Sciatic nerve (tissue), 2 donors: ENCODE measurements around the gene TTLL12. TPM values are rescaled to one million over a fixed set of nuclear protein-coding genes. Genes with fewer than 3 reads are reported as not detected.

Experiments used
- ATAC-seq: fragments of 200-7000 bp; cut with Tn5 transposase; one replicate; pipeline ENCODE4 v1.9.1; 2020; ENCODE audit warnings: mild to moderate bottlenecking, moderate library complexity
- DNase-seq: peaks from one replicate; pipeline ENCODE4 v3.0.0-alpha.2; 2020; ENCODE audit warnings: low spot score
- intact Hi-C: fragments of 100-400 bp; cut with DNase I; formaldehyde crosslinking; loops from one replicate; pipeline ENCODE4 v1.14.2; 2022
- total RNA-seq: library from RNA; stranded (reverse); fragmentation: NEBNext Ultra II Directional; extraction: Animal tissue kit (Norgen Biotek cat#: 25700); gene quantifications from one replicate; pipeline ENCODE4 v1.2.1, GENCODE V29; 2021
- donor health status: DM: no; HTN: no; CAD: no.
- donor health status: DM: no; HTN: no; CAD: no.

TTLL12 gene
- total RNA-seq, 1 donor from 2014 or later = 24.3 TPM

DNA sequence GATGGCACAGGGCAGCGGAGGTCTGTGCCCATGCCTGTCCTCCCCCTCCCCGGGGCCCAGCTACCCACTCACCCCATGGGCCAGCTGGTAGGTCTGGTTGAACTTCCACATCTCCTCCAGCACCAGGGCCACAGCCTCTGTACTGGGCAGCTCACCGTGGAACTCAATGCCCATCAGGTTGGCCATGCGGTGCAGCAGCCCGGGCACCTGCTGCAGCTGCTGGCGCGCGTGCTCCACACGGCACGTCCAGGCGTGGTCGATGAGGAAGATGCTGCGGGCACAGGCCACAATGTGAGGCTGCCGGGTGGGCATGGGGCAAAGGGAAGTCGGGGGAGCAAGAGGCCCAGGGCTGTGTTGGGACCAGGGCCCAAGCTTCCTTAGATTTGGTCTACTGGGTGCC, 6.3 kb downstream of the TTLL12 start:
- no peak for DNase-seq
- ATAC-seq = no peak
- intact Hi-C loops = no loop called here

- DNase-seq = no peak
- intact Hi-C loops = no loop called here
- ATAC-seq = no peak
These were observed 7.1 kb downstream of the TTLL12 start for GRCh38 chr22:43179911-43180195.

GRCh38 chr22:43179146-43179910, 7.6 kb downstream of the TTLL12 start:
- no peak for DNase-seq
- ATAC-seq = no peak
- intact Hi-C loops = no loop called here

DNA sequence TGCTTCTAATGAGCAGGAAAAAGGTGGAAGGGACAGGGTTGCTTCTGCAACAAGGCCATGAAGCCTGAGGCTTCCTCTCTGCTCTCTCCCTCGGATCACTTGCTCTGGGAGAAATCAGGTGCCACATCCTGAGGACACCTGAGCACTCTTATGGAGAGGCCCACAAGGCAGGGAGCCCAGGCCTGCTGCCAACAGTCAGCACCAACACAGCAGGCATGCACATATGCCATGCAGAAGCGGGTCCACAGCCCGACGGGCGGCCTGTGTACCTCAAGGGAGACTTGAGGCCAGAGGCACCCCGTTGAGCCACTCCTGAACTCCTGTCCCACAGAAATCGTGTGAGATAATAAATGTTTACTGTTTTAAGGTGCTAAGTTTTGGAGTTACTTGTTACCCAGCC, 9.5 kb downstream of the TTLL12 start:
- no peak for DNase-seq
- intact Hi-C loops = no loop called here
- no peak for ATAC-seq

DNA sequence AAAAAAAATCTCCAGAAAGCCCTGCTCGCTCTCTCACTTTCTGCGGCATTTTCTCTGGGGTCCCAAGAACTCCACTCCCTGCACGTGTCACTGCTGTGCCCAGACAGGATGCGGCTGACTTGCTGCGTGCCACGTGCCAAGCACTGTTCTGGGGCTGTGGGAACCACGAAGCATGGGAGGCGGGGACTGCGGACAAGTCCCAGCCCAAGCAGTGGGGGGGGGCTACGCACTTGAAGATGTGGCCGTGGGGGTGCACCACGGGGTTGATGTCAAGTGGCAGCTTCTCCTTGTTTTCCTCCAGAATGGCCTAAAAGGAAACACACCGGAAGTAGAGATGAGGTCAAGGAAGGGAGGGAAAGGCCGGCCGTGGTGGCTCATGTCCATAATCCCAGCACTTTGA, 10.8 kb downstream of the TTLL12 start:
- no peak for DNase-seq

DNA sequence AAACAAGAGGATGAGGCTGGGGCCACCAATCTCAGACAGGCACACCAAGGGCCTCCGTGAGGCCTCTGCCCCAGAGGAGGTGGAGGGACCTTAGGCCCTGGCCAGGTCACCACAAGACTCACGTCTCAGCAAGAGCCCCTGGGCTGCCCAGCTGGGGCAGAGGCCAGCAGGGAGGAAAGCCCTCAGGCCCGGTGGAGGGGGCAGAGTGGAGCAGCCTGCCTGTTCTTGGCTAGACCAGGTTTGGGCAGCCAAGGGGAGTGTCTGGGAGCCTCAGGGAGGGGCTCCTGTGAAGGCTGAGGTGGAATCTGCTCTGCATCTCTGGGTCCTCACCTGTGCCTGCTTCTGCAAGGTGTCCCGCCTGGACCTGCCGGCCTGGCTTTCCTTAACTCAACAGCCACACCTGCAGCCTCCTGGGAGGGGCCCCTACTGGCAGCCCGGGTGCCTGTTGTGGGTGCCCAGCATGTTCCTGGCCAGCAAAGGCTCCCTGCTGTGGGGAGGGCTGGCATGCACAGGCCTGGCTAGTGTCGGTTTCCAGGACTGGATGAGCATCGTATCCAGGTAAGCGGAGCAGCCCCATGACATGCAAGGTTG, 11.9 kb downstream of the TTLL12 start:
- intact Hi-C loops = no loop called here
- DNase-seq = no peak
- ATAC-seq = no peak

More for the DNA sequence above, 10.8 kb downstream of the TTLL12 start:
- intact Hi-C loops = no loop called here
- ATAC-seq = no peak

- no peak for DNase-seq
- no peak for ATAC-seq
- intact Hi-C loops = no loop called here
These were observed 12.8 kb downstream of the TTLL12 start for GRCh38 chr22:43173976-43174720.

DNA sequence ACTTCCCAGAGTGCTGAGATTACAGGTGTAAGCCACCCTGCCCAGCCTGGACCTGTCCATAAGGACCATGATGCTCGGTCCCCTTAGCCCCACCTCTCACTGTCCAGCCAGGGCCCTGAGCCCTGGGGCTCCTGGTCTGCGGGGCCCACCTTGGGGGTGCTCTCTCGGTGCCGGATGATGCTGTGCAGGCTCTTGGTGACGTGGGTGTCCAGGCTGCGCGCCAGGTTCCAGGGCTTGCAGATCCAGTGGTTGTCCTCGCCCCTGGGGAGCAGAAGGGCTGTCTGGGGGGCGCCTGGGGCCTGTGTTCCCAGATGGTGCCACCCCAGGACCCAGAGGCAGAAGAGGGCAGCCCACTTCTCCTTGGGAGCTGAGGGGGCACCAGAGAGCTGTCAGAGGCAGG, 13.4 kb downstream of the TTLL12 start:
- DNase-seq (no peak), ATAC-seq (no peak)
- intact Hi-C loops = no loop called here

DNA sequence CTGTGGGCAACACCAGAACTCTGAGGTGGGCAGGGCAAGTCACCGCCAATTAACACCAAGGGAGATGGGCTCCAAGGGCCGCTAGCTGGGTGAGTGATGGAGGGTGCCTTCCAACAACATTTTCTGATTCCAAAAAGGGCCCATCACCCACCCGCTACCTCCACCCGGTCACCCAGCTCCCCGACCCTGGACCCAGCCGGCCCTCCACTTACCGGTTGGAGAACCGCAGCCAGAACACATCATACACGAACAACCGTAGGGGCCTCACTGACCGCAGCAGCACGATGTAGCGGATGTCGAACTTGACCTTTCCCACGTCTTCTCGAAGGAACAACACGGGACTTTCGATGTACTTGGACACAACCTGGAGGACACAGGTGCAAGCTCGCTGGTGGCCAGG, 14.7 kb downstream of the TTLL12 start:
- no peak for ATAC-seq
- intact Hi-C loops = no loop called here
- DNase-seq = no peak

- no peak for ATAC-seq
- no peak for DNase-seq
- intact Hi-C loops = no loop called here
These were observed 15.3 kb downstream of the TTLL12 start for GRCh38 chr22:43171607-43172006.

DNA sequence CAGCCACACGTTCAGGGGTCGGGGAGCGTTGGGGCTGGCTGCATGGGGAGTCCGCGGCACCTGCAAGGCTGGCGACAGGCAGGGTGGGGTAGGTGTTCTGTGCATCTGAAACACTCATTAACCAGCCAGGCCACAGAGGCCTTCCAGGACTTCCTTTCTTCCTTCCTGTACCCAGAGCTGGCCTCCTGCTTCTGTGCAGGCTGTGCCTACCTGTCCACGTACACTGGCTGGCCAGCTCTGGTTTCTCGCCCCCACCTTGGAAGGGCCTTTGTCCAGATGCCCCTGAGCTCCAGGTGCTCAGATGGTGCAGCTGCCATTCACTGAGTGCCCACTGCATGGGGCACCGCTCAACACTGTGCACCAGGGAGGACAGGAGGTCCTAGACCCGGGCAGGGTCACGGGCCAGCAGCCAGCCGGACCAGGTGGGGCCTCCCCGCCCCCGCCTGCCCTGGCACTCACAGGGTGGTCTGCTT, 15.9 kb downstream of the TTLL12 start:
- intact Hi-C loops = no loop called here
- ATAC-seq (no peak), DNase-seq (no peak)

- intact Hi-C loops = no loop called here
- no peak for DNase-seq
- no peak for ATAC-seq
These were observed 16.8 kb downstream of the TTLL12 start for GRCh38 chr22:43170131-43170480.

DNA sequence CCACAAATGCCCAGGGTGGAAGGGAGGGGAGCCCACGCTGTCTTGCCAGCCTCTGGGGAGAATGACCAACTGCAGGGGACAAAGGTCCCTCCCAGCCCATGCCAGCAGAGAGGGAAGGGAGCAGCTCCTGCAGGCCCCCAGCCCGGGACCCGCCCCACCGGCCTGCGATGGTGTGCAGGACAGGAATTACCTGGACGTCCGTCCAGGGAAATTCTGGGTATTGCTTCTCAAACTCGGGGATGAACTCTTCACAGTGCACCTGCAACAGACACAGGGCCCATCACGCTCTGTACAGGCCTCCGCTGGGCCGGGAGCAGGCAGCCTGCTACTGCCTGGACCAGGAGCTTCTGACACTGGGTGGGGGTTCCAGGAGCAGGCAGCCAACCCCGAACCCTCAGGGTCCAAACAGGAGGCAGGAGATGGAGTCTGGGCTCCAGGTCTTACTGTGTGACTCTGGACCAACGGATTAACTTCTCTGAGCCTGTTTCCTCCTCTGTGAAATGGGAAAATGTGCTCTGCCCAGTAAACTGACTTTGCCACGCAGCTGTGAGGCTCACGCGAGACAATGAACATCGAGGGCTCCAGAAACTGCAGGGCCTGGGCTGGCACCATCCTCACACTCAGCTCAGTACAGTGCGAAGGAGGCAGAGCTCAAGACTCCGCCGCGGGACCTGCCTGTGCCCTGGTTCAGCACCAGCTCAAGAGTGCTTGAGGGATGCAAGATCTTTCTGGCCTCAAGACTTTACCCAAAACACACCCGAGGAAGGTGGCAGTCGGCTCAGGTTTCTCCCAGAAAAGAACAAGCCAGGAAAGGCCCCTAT, 17.4 kb downstream of the TTLL12 start:
- intact Hi-C loops = no loop called here
- DNase-seq = no peak
- ATAC-seq = no peak

DNA sequence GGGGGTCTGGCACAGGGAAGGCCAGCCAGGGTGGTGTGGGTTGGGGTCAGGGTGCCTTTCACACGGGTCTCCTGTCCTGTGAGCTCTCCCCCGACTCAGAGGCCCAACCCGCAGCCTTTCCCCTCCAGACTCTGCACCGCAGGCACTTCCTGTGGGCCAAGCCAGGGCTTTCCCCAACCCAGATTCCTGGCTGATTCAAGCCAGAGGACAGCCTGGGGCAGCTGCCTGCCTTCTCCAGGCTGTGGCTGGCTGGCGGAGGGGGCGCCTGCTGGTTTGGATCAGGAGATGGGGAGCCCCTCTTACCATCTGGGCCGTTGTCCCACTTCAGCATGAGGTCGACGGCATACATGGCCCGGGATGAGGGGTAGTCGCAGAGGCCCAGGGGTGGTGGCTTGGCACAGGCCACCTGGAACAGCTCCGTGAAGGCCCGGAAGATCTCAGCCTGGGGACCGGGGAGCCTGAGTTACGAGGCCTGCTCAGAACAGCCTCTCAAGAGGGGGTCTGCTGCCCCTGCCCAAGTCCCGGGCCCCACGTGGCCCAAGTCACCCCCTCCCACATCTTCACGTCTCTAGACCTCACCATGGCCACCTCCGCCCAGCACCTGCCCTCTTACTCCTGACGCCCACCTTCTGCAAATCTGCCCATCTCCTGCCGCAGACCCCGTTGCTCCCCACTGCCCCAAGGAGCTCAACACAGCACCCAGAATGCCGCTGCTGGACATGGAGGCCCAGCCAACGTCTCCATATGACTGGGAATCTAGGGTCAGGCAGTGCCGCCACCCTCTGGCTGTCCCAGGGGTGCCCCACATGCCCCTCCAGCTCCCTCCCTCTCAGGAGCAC, 18.2 kb downstream of the TTLL12 start:
- ATAC-seq = no peak
- intact Hi-C loops = no loop called here
- no peak for DNase-seq

GRCh38 chr22:43167001-43167589, 19.8 kb downstream of the TTLL12 start:
- DNase-seq (no peak), ATAC-seq (no peak)
- intact Hi-C loops = no loop called here

DNA sequence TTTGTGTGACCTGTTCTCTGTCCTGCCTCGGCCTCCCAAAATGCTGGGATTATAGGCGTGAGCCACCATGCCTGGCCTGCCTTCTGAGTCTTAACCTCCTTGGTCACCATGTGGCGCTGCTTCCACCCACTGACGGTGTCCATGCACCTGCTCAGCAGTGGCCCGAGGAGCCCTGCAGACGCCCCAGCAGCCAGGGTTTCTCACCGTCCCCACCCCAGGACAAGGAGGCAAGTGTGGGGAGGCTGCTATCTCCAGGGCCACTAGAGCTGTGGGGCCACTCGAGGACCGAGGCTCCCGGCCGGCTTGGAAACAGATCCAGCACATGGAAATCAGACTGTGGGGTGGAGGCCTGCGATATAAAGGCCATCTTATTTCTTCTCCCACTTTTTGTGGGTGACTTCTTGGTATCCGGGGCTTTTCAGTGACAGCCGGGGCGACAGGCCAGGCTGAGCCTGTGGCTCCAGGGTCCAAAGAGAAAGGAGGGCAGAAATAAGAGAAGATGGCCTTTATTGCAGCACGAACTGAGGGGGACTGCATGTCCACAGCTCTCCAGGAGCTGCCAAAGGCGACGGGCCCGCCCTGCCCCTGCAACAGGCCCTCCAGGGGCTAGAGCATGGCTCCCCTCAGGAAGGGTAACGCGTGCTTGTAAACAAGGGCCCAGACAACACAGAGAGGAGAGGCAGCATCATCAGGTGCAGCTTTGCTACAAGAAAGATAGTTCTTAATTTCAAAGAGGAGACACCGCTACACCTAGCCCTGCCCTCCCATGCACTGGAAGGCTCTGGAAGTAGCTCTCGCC, 20.6 kb downstream of the TTLL12 start:
- ATAC-seq (no peak), DNase-seq (no peak)
- intact Hi-C loops = no loop called here

GRCh38 chr22:43164636-43165035, 22.3 kb downstream of the TTLL12 start:
- DNase-seq (no peak), ATAC-seq (no peak)
- intact Hi-C loops = no loop called here
